PC-3 (cell line): ENCODE data around the gene CHMP2A. TPM values are rescaled to one million over a fixed set of nuclear protein-coding genes. Genes with fewer than 3 reads are reported as not detected.
A peak's percentile ranks its signal among the peaks of the same experiment; 100 is the strongest.

Source experiments
- ATAC-seq: fragments of 200-7000 bp; cut with Tn5 transposase; 2 replicates; pipeline ENCODE4 v1.9.1; 2020; ENCODE audit warnings: mild to moderate bottlenecking, moderate library complexity
- BruUV-seq: library from RNA; stranded (reverse); fragments of 400-500 nt; replicated peaks from 2 replicates; lab custom pipeline; 2021; lab: Mats Ljungman, UMichigan
- CTCF ChIA-PET: fragments of 300-600 bp; sonication (Branson Sonifier 250); formaldehyde crosslinking; loops from one replicate; lab custom pipeline; 2022; ENCODE audit warnings: antibody characterized with exemption; lab: Charles Lee
- POLR2A ChIA-PET: fragments of 300-600 bp; sonication (Branson Sonifier 250); formaldehyde crosslinking; loops from one replicate; lab custom pipeline; 2022; ENCODE audit warnings: antibody characterized with exemption; ENCODE audit not compliant: unreplicated experiment; lab: Charles Lee
- DNase-seq: peaks from one replicate; pipeline ENCODE4 v3.0.0-alpha.2; 2015
- H2AFZ ChIP-seq: fragments of 300-600 bp; sonication (generic); 2 replicates; pipeline ENCODE4 v1.6.0; 2016; ENCODE audit warnings: antibody characterized with exemption, low read length
- H3F3A ChIP-seq: fragments of 300-600 bp; sonication (generic); one replicate; pipeline ENCODE4 v1.6.0; 2017; ENCODE audit warnings: antibody characterized with exemption, low read length, control low read depth, mild to moderate bottlenecking; ENCODE audit not compliant: unreplicated experiment
- H3K27ac ChIP-seq: fragments of 300-600 bp; sonication (generic); 2 replicates; pipeline ENCODE4 v1.5.1; 2016; ENCODE audit warnings: mild to moderate bottlenecking, low read length
- H3K27me3 ChIP-seq: fragments of 300-600 bp; sonication (generic); 2 replicates; pipeline ENCODE4 v1.6.1; 2016; ENCODE audit warnings: low read length, mixed read lengths
- H3K36me3 ChIP-seq: fragments of 300-600 bp; sonication (generic); 2 replicates; pipeline ENCODE4 v1.6.1; 2016; ENCODE audit warnings: low read depth, mixed run types, low read length, mixed read lengths
- H3K4me1 ChIP-seq: fragments of 300-600 bp; sonication (generic); 2 replicates; pipeline ENCODE4 v1.5.1; 2016; ENCODE audit warnings: low read length; ENCODE audit not compliant: insufficient read depth
- H3K4me2 ChIP-seq: fragments of 300-600 bp; sonication (generic); 2 replicates; pipeline ENCODE4 v1.6.0; 2016; ENCODE audit warnings: low read length
- H3K4me3 ChIP-seq: fragments of 300-600 bp; sonication (generic); 2 replicates; pipeline ENCODE4 v1.5.1; 2016; ENCODE audit warnings: mild to moderate bottlenecking, low read length, mixed read lengths
- H3K79me2 ChIP-seq: fragments of 300-600 bp; sonication (generic); 2 replicates; pipeline ENCODE4 v1.6.1; 2017; ENCODE audit warnings: low read length, mixed read lengths
- H3K9ac ChIP-seq: fragments of 300-600 bp; sonication (generic); 2 replicates; pipeline ENCODE4 v1.6.0; 2016; ENCODE audit warnings: mild to moderate bottlenecking, low read length
- H3K9me2 ChIP-seq: fragments of 300-600 bp; sonication (generic); replicated peaks from 2 replicates; pipeline ENCODE4 v1.6.1; 2016; ENCODE audit warnings: mixed run types, low read length, mixed read lengths
- H3K9me3 ChIP-seq: fragments of 300-600 bp; sonication (generic); 2 replicates; pipeline ENCODE4 v1.6.1; 2016; ENCODE audit warnings: low read length, mixed read lengths
- H4K20me1 ChIP-seq: fragments of 300-600 bp; sonication (generic); 2 replicates; pipeline ENCODE4 v1.6.1; 2016; ENCODE audit warnings: low read length, mixed read lengths
- EZH2 ChIP-seq: fragments of 300-600 bp; sonication (generic); IDR thresholded peaks from one replicate; pipeline ENCODE4 v1.6.1; 2017; ENCODE audit warnings: antibody characterized with exemption, mild to moderate bottlenecking, low read length; ENCODE audit not compliant: unreplicated experiment
- EZH2phosphoT487 ChIP-seq: fragments of 300-600 bp; sonication (generic); IDR thresholded peaks from 2 replicates; pipeline ENCODE4 v1.6.1; 2018; ENCODE audit warnings: mild to moderate bottlenecking, antibody characterized with exemption, low read length, borderline replicate concordance
- intact Hi-C: fragments of 100-400 bp; cut with micrococcal nuclease; formaldehyde crosslinking; loops from 2 replicates; pipeline ENCODE4 v1.9.0; 2023
- total RNA-seq: library from RNA; depleted of rRNA; stranded (reverse); fragments of >200 nt; gene quantifications from 2 replicates; pipeline ENCODE4 v1.2.3, GENCODE V29; 2014
- TF ChIP-seq, protein P1 (sequence below): fragments of 300-600 bp; sonication (generic); conservative IDR thresholded peaks from 2 replicates; pipeline ENCODE4 v1.5.1; 2017; ENCODE audit warnings: antibody characterized with exemption, low read depth, mild to moderate bottlenecking, low read length

CHMP2A gene
- total RNA-seq, 1 experiment from 2014 or later: 220 TPM

DNA sequence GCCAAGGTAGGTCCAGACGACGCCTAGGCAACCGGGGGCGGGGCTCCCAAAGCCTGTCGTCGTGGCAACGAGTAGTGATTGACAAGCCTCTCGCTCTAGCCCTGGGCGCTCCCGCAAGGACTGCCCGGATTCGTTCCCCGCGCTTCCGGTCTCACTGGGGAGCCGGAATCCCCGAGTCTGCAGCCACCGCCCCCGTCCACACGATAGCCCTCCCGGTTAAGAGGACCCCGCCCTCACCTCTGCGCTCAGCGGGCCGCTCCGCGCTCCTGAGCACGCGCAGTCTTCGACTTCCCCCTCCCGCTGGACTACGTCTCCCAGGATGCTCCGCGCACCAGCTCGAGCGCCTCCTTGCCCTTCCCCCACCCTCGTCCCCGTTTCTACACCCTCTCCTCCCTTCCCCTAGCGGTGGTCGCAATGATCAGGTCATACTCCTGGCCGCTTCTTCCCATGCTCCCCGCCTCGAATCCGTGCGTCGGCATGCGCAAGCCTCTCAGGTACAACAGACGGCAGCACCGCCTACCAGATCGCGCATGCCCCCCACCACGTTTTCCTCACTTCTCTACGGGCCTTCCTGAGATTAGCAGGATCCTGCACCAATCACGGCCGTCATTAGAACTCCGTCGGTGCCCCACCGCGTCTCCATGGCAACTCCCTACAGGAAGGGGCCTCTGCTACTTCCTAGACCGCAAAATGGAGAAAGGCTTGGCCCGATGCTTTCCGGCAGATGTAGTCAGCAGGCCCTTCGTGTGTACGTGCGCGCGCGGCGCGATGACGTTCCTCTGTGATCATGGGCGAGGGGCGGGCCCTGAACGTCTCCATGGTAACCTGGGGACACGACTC is 18.1 kb upstream of the CHMP2A start, which contains the start of gene MZF1:
MZF1 (minus strand) TSS at position 518 of the 840 bp plus-strand sequence. CDS start 1,946 bp downstream, outside the sequence.
- BruUV-seq: TSS peak; percentile 33
- Histone ChIP-seq H2AFZ (peak within 1 kb of the TSS; percentile 96), H3K27ac (peak within 1 kb of the TSS; percentile 91), H3K9me3 (no peaks in the 10 kb centered on the region), H3K79me2 (peaks cover 22% of the 10 kb centered on the region), H3K9ac (peak within 1 kb of the TSS; percentile 88), H3K4me3 (peak within 1 kb of the TSS; percentile 76), H4K20me1 (no peaks in the 10 kb centered on the region), H3K4me2 (peak within 1 kb of the TSS; percentile 100), H3K36me3 (no peaks in the 10 kb centered on the region; the same call in 1 of the 2 replicates), H3F3A (no peaks in the 10 kb centered on the region), H3K4me1 (peaks cover 23% of the 10 kb centered on the region), H3K27me3 (no peaks in the 10 kb centered on the region), H3K9me2 (no peaks in the 10 kb centered on the region)
- peak; percentile 69 for ATAC-seq
- CTCF ChIA-PET: no interaction called here
- intact Hi-C loops: loop anchor here (2.0 kb wide), 1 partner anchor 14 kb away; the partner anchor contains the start of gene UBE2M
- POLR2A ChIA-PET: no interaction called here
- TF ChIP-seq EZH2phosphoT487 (no peak), EZH2 (no peak)
- TF ChIP-seq, protein P1, sequence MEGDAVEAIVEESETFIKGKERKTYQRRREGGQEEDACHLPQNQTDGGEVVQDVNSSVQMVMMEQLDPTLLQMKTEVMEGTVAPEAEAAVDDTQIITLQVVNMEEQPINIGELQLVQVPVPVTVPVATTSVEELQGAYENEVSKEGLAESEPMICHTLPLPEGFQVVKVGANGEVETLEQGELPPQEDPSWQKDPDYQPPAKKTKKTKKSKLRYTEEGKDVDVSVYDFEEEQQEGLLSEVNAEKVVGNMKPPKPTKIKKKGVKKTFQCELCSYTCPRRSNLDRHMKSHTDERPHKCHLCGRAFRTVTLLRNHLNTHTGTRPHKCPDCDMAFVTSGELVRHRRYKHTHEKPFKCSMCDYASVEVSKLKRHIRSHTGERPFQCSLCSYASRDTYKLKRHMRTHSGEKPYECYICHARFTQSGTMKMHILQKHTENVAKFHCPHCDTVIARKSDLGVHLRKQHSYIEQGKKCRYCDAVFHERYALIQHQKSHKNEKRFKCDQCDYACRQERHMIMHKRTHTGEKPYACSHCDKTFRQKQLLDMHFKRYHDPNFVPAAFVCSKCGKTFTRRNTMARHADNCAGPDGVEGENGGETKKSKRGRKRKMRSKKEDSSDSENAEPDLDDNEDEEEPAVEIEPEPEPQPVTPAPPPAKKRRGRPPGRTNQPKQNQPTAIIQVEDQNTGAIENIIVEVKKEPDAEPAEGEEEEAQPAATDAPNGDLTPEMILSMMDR: no peak
- peak; percentile 100 for DNase-seq

DNA sequence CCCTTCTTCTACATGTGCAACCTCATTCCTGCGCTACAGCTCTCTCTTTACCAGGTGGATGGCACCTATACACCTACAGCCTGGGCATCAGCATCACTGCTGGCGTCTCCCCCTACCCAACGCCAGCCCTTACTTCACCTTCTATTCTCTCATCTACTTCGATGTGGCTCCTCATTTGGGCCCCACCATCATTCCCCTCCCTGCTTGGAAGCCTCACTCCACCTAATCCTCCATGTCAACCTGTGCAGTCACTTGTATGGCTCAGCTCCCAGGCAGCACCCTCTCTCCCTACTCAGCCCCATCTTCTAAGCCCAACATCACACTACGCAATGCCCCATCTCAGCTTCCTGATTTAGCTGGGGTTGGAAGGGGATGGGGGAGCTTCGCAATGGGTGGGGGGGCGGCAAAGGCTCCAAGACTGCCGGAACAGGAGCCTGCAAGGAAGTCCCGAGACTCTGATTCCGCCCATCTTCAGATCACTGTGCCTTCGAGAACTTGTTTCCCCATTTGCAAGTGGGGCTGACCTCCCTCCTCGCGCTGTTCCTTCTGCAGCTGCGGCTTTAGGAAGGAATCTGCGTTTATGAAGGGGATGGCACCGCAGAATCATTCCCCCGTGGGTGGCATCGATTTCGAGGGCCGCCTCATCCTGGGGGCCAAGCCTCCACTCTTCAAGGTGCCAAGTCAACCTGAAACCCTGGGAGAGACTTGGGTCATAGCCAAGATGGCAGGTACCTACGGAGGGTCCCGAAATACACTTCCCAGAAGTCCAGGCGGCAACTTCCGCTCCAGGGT is 17.3 kb upstream of the CHMP2A start:
- intact Hi-C loops: loop anchor here (2.0 kb wide), 1 partner anchor 13 kb away; the partner anchor contains the start of gene UBE2M
- CTCF ChIA-PET: no interaction called here
- no peak for DNase-seq

More for the DNA sequence above, 17.3 kb upstream of the CHMP2A start:
- Histone ChIP-seq H3K4me1 (peaks cover 23% of the 10 kb centered on the region), H3K4me2 (peak overlapping the region; percentile 100), H2AFZ (peak overlapping the region; percentile 80), H3K9me3 (no peaks in the 10 kb centered on the region), H3K27ac (peak overlapping the region; percentile 91; the same call in 1 of the 2 replicates), H3K79me2 (peaks cover 16% of the 10 kb centered on the region), H3K9me2 (no peaks in the 10 kb centered on the region), H3K27me3 (no peaks in the 10 kb centered on the region), H3K9ac (peak overlapping the region; percentile 88; the same call in 1 of the 2 replicates), H3K4me3 (peak overlapping the region; percentile 76), H4K20me1 (no peaks in the 10 kb centered on the region), H3K36me3 (peaks cover 5% of the 10 kb centered on the region; the same call in 1 of the 2 replicates), H3F3A (no peaks in the 10 kb centered on the region)
- ATAC-seq: no peak
- POLR2A ChIA-PET: interaction anchor here (0.7 kb wide), 1 partner anchor 28 kb away, joined by 3 read pairs; no protein-coding TSS in a partner anchor
- no TSS peak for BruUV-seq
- TF ChIP-seq EZH2phosphoT487: no peak
- TF ChIP-seq, protein P1: no peak
- TF ChIP-seq EZH2: no peak
